Renal cortical epithelial cell (primary cell): ENCODE results near the gene SDS. TPM values are rescaled to one million over a fixed set of nuclear protein-coding genes. Genes with fewer than 3 reads are reported as not detected.

Source experiments
- DNase-seq: peaks from one replicate; pipeline ENCODE4 v3.0.0-alpha.2; 2011; ENCODE audit warnings: low read depth
- total RNA-seq: library from RNA; depleted of rRNA; stranded (reverse); fragments of >200 nt; gene quantifications from 2 replicates; pipeline ENCODE4 v1.2.3, GENCODE V29; 2014

Gene SDS
- total RNA-seq, 1 donor from 2014 or later: 0.25 TPM

DNA sequence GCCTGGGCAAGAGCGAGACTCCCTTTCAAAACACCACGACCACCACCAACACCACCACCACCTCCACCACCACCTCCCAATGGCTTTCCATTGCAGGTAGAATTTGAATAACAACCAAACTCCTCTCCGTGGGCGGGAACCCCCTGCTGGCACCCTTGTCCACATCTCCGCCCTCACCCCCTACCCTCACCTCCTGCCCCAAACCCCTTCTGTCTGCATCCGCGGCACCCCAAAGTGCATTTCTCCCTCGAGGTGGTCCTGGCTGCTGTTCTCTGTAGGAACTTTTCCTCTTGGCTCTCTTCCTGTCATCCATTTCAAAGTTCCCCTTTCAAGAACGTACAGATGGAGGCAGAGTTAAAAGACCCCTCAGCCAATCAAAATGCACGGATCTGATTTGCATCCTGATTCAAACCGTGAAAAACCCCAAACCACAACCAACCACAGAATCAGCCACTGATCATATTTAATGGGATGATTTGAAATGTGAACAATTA, 22.3 kb upstream of the SDS start:
- DNase-seq: no peak

- DNase-seq: peak; percentile 24
Observed at GRCh38 chr12:113424915-113425823, 21.5 kb upstream of the SDS start.

GRCh38 chr12:113424456-113424855, 20.8 kb upstream of the SDS start:
- DNase-seq: no peak

DNA sequence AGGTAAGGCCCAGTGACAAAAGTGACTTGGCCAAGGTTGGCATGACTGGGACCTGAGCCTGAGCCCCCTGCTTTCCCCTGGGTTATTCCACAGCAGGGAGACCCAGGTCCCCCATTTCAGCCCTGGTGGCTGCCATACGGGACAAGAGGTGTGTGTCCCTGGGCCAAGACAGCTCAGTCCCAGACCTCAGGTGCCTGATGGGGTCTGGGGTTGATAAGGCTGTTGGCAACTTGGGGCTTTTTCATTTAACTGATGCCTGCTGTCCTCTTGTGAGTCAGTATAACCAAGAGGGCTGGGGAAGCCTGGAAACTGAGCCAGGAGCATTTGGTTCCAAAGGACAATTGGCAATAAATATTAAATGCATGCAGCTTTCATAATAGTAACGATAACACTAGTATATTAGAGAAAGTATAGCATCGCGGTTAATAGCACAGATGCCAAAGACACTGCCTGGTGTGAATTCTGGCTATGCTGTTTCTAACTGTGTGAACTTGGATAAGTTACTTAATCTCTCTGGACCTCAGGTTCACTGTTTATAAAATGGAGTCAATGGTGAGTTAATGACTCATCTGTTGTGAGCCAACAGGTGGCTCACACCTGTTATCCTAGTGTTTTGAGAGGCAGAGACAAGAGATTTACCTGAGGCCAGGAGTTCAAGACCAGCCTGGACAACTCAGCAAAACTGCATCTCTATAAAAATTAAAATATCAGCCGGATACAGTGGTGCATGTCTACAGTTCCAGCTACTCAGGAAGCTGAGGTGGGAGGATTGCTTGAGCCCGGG, 19.4 kb upstream of the SDS start:
- DNase-seq: no peak

DNA sequence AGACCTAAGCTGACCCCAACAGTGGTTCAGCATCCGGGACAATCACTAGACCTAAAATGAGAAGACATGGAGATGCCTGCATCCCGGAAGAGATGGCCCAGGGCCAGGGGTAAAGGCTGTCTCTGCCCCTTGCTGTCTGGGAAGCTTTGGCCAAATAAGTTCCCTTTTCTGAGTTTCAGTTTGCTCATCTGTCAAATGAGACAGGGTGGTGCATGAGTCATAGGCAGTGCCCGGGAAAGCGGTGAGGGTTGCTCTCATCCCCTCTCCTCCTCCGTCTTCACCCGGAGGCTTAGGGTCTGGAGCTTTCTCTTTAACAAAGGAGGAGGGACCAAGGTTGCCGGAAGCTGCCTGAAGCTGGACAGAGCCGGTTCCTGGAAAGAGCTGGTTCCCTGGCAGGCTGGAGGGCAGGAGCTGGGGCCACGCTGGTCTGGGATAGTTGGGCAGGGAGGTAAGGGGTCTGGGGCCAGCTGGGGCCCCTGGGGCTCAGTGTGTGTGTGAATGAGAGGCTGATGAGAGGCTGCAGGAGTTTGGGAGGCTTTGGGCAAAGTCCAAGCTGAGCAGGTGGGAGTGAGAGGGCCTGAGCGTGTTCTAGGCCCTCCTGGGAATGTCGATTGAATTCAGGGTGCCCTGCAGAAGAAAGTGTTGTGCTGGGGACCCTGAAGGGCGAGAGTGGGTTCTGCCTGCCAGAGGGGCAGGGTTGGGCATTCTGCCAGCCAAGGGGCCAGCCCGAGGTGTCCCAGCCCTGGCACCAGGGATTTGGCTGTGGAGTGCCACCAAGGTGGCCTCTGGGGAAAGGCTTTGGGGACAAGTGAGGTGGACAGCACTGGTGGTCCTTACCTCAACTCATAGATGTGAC, 18.6 kb upstream of the SDS start, which contains the start of gene SDSL:
TSS of gene SDSL (plus strand) at position 351 of the 856 bp plus-strand sequence. CDS start 5,603 bp downstream, outside the sequence.
- peak; percentile 91 for DNase-seq

GRCh38 chr12:113420996-113421595, 17.4 kb upstream of the SDS start:
- no peak for DNase-seq

GRCh38 chr12:113418213-113418879, 14.7 kb upstream of the SDS start:
- peak; percentile 81 for DNase-seq

DNA sequence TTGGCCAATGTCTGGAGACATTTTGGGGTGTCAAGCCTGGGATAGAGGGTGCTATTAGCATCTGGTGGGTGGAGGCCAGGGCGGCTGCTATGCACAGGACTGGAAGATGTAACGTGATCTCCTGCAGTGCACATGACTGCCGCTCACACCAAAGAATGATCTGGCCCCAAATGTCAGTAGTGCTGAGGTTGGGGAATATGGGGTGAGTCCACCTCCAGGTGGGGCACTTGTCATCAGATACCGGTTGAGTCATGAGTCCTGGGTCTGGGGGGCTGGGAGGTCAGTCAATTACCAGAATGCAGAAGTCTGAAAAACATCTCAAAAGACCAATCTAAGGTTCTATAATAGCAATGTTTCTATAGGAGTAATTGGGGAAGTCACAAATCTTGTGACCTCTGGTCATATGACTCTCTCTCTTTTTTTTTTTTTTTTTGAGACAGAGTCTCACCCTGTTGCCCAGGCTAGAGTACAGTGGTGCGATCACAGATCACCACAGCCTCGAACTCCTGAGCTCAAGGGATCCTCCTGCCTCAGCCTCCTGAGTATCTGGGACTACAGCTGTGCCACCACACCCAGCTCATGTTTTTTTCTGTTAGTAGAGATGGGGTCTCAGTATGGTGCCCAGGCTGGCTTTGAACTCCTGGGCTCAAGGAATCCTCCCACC, 12.5 kb upstream of the SDS start:
- no peak for DNase-seq

GRCh38 chr12:113414519-113415038, 10.9 kb upstream of the SDS start:
- no peak for DNase-seq

GRCh38 chr12:113413488-113413939, 9.8 kb upstream of the SDS start:
- DNase-seq: peak; percentile 28

- no peak for DNase-seq
Observed at GRCh38 chr12:113409462-113410124, 5.9 kb upstream of the SDS start.

DNA sequence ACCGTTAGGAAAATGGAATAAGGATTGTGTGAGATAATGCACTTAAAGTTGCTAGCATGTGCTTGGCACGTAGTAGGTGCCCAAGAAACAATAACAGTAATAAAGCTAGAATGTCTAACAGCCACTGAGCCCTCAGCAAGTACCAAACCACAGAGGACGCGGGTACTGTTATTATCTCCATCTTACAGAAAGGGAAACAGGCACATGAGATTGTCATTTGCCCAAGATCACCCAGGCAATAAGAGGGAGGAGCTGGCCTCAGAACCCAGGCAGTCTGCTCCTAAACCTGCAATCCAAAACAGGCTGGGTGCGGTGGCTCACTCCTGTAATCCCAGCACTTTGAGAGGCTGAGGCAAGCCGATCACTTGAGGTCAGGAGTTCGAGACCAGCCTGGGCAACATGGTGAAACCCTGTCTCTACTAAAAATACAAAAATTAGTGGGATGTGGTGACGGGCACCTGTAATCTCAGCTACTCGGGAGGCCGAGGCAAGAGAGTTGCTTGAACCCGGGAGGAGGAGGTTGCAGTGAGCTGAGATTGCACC, 5.1 kb upstream of the SDS start:
- no peak for DNase-seq

DNA sequence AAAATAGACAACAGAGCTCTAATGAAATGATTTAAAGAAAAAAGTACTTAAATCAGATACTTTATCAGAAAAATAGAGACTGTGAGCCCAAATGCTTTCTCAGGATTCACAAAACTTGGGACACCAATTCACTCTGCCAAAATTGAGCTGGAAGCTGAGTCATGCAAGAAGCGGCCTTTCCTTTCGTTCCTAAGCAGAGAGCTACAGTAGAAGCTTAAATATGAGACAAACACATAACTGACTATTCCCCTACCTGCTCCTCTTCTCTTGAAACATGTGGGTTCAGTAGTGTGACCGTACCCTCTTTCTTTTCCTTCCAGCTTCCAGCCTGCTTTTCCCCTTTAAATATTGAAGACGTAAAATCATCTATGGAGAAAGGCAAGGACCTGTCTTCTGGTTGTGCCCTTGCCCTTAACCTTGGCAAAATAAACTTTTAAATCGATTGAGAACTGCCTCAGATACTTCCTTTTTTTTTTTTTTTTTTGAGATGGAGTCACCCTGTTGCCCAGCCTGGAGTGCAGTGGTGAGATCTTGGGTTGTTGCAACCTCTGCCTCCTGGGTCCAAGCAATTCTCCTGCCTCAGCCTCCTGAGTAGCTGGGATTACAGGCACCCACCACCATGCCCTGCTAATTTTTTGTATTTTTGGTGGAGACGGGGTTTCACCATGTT, 4.4 kb upstream of the SDS start:
- DNase-seq: no peak

DNA sequence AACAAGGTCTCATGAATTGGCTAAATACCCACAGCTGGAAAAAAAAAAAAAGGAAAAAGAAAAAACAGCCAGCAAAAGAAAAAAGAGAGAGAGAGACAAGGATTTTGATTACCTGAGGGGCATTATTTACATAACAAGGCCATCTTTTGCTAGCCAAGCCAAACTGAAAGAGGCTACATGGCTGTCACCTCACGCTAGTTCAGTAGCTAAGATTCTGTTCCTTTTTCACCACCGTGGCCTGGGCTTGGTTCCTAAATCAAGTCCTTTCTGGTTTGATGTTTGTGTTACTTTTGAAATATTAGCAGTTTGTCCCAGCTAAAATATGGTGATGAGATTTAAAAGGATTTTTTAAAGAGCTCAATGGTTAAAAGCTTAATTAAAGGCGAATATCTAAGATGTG, 2.0 kb upstream of the SDS start:
- DNase-seq: no peak

GRCh38 chr12:113402586-113403260, 964 bp downstream of the SDS start:
- no peak for DNase-seq

DNA sequence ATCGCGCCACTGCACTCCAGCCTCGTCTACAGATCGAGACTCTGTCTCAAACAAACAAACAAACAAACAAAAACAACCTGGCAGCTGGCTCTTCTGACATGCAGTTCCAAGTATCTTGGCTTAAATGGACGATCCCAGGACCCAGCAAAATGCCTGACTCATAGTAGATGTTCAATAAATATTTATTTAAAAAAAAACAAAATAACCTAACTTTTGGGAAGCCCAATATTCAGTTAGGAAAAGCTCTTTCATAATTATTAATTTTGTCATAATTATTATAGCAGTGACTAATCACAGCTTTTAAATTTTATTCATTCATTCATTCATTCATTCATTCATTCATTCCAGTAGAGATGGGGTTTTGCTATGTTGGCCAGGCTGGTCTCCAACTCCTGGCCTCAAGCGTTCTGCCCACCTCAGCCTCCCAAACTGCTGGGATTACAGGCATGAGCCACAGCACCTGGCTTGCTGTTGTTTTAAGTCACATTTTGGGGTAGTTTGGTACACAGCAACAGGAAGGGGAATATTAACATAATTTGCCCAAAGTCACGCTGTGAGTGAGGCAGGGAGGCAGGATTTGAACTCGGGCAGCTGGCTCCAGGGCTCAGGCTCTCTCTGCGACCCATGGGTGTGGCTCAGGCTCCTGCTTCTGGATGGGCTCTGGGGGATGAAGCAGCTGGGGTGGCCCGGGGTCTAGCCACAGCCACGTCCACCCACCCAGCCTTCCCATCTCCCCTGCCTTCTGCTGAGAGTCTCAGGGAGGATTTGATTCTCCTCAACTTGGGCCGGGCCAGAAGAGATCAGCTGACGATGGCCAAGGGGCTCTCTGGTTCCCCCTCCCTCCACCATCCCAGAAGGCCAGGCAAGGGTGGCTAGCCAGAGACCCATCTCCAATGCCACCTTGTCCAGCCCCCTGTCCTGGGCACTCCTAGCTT, 2.4 kb downstream of the SDS start:
- no peak for DNase-seq

- DNase-seq: no peak
Observed at GRCh38 chr12:113400362-113400761, 3.3 kb downstream of the SDS start.
